Retinal pigment epithelial cell (primary cell): ENCODE results near the gene MFAP4.

ENCODE experiments used
- DNase-seq: peaks from one replicate; pipeline ENCODE4 v3.0.0-alpha.2; 2010; ENCODE audit warnings: low read depth
- H3K4me3 ChIP-seq: 2 replicates; pipeline ENCODE4 v1.5.1; 2011; ENCODE audit warnings: mild to moderate bottlenecking, low read length, control low read depth, moderate library complexity
- TF ChIP-seq, protein P1 (sequence below): conservative IDR thresholded peaks from 2 replicates; pipeline ENCODE4 v1.5.1; 2011; ENCODE audit warnings: low read depth, low read length, control low read depth, inconsistent platforms

MFAP4 gene

DNA sequence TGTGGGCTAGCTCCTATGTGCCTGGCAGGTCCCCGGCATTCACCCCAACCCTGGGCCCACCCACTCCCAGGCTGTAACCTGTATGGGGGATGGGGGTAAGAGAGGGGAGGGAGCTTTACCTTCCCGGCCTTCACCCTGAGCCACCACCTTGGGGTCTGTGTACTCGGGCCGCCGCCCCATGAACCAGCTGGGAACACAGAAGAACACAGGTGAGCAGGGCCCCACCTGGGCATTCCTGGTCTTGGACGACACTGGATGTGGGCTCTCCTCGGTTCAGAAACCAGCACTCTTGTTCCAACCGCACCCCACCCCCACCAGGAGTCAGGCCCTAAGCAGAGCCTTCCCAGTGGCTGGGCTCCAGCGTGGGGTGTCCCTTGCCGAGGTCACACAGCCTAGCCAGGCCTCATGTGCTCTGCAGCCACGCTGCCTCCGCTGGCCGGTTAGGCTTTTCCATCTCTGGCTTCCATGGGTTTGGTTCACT lies 43.3 kb downstream of the MFAP4 start:
- H3K4me3 ChIP-seq = no peak overlapping the region
- TF ChIP-seq, protein P1, sequence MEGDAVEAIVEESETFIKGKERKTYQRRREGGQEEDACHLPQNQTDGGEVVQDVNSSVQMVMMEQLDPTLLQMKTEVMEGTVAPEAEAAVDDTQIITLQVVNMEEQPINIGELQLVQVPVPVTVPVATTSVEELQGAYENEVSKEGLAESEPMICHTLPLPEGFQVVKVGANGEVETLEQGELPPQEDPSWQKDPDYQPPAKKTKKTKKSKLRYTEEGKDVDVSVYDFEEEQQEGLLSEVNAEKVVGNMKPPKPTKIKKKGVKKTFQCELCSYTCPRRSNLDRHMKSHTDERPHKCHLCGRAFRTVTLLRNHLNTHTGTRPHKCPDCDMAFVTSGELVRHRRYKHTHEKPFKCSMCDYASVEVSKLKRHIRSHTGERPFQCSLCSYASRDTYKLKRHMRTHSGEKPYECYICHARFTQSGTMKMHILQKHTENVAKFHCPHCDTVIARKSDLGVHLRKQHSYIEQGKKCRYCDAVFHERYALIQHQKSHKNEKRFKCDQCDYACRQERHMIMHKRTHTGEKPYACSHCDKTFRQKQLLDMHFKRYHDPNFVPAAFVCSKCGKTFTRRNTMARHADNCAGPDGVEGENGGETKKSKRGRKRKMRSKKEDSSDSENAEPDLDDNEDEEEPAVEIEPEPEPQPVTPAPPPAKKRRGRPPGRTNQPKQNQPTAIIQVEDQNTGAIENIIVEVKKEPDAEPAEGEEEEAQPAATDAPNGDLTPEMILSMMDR = no peak
- DNase-seq = no peak

DNA sequence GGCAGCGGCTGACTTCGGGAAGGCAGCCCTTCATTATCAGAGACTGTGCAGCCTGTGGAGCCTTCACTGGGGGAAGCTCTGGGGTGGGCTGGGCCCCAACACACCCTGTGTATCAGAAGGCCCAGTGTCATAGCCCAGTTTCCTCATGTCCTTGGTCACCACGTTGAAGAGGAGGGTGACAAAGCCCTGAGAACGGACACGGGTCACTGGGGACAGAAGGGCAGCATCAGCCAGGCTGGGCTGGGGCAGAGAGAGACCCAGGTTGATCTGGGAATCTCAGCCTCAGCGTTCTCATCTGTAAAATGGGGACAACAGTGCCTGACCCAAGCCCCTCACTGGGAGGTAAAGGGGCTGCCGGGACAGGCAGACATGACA lies 43.7 kb downstream of the MFAP4 start:
- no peak for DNase-seq
- TF ChIP-seq, protein P1 = no peak
- no peak overlapping the region for H3K4me3 ChIP-seq

DNA sequence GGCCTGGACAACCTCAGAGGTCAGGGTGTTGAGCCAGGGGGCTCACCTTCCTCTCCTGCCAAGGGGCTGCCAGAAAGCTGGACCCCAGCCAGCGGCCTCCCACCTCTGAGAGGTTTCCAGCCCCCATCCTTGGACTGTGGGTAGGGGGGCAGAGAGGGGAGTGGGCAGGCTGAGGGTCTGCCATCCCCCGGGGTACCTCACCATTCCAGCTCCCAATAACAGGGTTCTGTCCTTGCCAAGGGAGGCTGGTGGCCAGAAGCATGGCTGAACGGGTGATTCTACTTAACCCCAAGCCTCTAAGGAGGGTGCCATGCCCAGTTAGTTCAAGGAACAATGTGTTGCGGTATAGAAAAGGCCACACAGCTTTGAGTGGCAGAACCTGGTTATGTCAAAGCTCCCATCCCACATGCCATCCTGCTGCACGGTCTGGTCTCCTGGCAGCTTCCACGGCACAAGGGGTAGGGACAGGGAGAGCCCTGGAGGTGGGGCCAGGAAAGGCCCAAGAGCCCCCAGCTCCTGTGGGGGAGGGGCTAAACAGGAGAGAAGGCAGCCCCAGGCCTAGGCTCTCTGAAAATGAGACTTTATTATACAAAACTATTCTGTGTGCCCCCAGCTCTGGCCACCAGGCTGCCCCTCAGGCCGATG lies 44.3 kb downstream of the MFAP4 start:
- TF ChIP-seq, protein P1 = no peak
- no peak overlapping the region for H3K4me3 ChIP-seq

DNA sequence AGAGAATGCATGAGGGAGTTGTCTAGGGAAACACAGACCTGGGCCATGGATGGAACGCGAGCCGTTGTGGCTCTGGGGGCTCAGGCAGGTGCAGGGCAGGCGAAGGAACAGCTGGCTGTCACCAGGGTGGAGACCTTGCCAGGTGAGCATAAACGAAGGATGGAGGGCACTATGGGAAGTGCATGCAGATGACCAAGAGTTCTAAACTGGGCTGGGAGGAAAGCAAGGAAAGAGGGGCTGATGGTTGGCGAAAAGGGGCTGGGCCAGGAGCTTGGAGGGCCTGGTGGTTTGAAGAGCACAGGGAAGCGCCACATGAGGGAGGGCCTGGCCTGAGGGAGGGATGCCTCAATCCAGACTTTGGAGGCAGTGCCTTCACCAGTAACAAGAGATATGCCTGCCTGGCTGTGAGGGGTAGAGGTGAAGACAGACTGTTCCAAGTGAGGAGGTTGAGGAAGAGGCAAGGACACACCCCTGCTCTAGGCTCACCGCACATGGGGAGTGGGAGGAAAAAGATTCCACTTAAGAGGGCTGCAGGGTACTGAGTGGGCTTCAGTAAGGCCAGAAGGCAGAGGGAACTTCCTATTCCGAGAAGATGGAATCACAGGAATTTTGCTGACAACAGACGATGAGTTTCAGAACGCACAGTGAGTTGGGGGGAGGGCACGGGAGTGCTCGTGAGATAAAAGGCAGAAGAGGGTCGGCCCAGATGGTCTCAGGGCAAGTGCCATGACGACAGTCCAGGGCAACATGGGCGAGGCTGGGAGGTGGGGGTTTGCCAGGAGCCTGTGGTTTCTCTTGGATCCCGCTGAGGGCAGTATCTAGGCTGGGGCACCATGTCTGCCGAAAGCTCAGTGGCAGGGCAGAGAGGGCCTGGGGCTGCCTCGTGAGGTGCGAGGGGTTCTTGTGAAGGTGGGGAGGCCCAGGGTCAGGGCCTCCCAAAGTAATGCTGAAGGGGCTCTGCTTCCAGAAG lies 45.1 kb downstream of the MFAP4 start:
- no peak for DNase-seq
- no peak overlapping the region for H3K4me3 ChIP-seq
- TF ChIP-seq, protein P1 = no peak

More for the DNA sequence above, 44.3 kb downstream of the MFAP4 start:
- no peak for DNase-seq

DNA sequence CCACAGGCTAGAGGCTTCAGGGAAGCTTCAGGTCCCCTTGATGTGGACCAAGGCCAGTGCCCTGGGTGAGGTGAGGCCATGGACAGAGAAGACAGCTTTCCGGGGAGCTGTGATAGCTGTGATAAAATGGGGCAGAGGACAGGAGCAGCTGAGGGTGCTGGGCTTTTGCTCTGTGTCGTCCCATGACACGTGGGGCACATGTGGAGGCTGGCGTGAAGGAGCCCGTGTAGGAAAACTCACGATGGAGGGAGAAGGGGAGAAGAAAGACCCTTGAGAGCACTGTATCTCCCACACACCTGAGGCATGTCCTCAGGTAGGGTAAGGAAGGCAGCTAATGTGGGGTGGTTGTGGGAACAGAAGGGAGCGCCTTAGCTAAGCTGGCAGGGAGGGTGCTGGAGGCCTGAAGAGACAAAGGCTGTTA lies 45.8 kb downstream of the MFAP4 start:
- TF ChIP-seq, protein P1 = no peak
- no peak overlapping the region for H3K4me3 ChIP-seq
- DNase-seq = no peak

DNA sequence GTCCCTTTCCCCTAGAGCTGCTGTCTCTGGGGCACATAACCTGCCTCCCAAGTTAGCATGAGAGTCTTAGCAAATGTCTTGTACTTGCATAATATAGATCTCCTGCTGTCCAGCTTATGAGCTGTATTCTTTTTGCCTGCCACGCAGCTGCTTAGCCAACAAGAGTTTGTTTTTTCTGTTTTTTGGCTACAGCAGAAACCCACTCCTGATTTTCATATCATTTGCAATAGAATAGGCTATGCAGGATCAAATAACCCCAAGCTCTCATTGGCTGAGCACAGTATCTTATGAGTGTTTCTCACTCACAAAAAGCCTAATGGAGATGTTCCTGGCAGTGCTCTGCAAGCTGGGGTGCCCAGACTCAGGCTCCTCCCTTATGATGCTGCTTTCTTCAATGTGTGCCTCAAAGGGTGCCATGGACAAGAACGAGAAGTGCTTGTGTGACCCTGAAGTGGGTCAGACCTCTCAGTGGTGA lies 47.6 kb downstream of the MFAP4 start:
- no peak for DNase-seq
- TF ChIP-seq, protein P1 = no peak
- H3K4me3 ChIP-seq = no peak overlapping the region
